ENCODE results near the gene THUMPD3.

The THUMPD3 gene

DNA sequence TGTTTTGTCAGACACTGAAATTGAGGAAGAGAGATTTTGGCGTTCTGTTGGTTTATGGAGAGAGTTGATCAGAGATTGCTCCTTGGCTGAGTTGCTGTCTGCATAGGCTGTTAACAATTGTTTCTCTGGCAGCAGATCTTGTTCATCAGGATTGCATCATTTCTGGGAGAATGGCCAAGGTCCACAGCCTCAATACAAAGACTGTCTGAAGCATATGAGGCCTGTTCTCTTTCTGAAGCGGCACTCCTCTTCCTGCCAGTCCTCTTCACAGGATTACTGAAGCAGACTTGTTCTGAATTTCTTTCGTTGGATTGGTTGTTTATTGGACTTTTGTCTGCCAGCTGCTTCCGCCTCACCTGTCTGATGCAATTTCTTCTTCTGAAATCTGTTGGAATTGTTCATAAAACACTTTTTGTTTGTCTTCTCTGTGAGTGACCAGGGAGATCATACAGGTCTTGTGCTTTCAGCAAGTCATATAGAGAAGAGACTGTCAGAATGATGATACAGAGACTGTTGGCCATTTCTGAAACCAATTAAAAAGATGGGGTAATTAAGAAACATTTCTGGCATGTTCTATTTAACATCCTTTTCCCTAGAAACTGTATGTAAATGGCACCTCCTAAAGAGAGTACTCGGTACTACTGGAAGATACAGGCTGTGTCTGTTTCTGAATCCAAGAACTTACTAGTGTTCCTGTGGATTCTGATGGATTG lies 60.0 kb downstream of the THUMPD3 start:
- DNase-seq, result no peak

DNA sequence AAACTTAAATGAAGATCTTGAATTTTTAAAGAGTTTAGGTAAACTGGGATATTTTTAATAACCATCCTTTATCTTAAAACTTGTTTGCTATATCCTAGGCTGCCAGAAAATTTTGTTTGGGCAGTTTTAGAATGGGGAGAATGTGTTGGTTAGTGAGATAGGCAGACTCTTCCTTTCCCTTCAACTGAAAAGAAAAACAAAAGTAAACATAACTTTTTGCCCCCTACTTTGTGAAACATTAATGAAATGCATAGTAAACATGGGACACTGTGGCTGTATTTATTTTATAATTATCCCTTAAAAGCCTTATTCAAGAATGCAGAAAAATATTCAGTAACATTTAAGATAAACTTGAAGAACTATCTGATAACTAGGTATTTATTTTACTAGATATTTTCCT lies 65.6 kb downstream of the THUMPD3 start:
- no peak for DNase-seq

DNA sequence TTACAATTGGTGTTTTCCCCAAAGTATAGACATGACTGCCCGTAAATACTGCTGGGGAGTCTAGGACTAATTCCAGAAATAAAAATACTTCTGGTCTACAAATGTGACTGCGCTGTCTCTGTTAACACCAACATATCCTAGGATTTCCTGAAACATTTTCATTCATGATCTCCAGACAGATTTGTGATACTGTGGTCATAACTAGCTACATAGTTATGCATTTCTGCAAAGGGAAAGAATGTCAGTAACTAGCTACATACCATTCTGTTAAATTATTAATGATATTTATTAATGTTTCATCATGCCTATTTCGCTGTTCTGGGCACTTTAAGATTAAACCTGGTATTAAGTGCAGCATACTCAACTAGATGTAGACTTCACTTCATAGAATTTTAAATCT lies 67.9 kb downstream of the THUMPD3 start:
- DNase-seq, result no peak

DNA sequence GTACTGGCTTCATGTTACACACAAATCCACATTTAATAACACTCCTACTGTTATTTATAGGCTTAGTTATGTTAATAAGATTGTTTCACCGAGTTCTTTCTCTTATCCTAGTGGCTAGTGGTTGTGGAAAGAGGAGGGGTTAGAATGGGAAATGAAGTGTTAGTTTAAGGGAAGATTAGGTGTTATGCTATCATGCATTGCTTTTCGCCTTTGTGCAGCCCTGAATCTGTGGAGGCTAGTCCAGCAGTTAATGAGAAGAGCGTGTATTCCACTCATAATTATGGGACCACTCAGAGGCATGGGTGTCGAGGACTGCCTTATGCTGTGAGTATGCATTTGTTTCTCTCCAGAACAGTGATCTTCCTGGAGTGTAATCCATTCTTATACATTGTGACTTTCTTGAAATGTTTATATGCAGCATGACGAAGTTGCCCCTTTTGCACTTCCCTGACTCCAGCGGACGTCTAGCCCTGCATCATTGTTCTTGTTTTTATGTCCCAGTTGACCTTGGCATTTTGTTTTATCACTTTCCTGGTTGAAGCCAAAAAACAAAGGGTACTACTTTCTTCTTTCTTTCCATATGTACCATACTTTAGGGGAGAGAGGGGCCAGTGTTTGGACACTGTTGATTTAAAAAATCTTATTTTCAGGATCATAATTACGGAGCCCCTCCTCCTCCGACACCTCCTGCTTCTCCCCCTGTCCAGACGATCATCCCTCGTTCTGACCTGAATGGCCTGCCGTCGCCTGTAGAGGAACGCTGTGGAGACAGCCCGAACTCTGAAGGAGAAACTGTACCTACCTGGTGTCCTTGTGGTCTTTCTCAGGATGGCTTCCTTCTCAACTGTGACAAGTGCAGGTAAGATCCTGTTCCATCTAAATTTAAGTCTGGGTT lies 71.0 kb downstream of the THUMPD3 start:
- DNase-seq, result no peak

DNA sequence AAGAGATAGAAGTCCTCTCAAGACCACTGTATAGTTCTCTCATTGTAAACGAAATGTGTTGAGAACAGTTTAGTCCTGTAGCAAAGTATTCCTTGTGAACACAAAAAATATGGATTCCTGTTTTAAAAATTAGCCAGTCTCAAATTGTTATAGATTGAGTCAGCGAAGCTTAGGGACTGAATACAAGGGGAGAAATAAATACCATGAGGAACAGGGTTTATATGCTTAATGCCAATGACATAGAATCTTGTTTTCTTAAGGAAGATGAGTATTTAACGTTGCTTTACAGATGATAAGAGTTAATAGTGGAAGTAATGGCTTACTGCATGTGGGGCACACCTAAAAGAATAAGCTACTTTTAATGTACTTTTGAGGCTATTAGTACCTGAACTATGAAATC lies 72.5 kb downstream of the THUMPD3 start:
- no peak for DNase-seq
